SK-N-SH (cell line): Measurements from ENCODE around the gene TCF3. TPM values are rescaled to one million over a fixed set of nuclear protein-coding genes. Genes with fewer than 3 reads are reported as not detected.

ENCODE experiments used
- CTCF ChIA-PET: fragments of 300-600, 350-600 bp; formaldehyde crosslinking; extraction: SDS; loops from one replicate; lab custom pipeline; 2021; lab: Yijun Ruan, JAX
- POLR2A ChIA-PET: fragments of 350-600 bp; sonication (Branson Sonifier 250); formaldehyde crosslinking; extraction: SDS; loops from one replicate; lab custom pipeline; 2020; ENCODE audit warnings: antibody characterized with exemption, inconsistent platforms; lab: Yijun Ruan, JAX
- DNase-seq: peaks from one replicate; pipeline ENCODE4 v3.0.0; 2012
- H2AFZ ChIP-seq: fragments of 200-600 bp; sonication (generic); 2 replicates; pipeline ENCODE4 v1.8.1; 2016; ENCODE audit warnings: antibody characterized with exemption, mild to moderate bottlenecking, low read depth
- H3F3A ChIP-seq: fragments of 200-600 bp; sonication (generic); replicated peaks from 2 replicates; pipeline ENCODE3; 2016; ENCODE audit warnings: antibody characterized with exemption, mild to moderate bottlenecking; ENCODE audit not compliant: insufficient read depth
- H3K27ac ChIP-seq, 2 experiments: fragments of 200-500 bp in 1 of 2; fragments of 200-600 bp in 1 of 2; sonication (Bioruptor generic) in 1 of 2; sonication (generic), shearing (Covaris generic) in 1 of 2; 2 replicates each; pipeline versions ENCODE4 v1.5.1 to v1.6.1; 2014 to 2016; ENCODE audit warnings: low read depth in 2 of 2, inconsistent platforms in 1 of 2, low read length in 1 of 2, mild to moderate bottlenecking in 1 of 2, mixed read lengths in 1 of 2
- H3K27me3 ChIP-seq: fragments of 200-600 bp; sonication (generic), shearing (Covaris generic); 2 replicates; pipeline ENCODE4 v1.6.1; 2016; ENCODE audit warnings: mixed run types; ENCODE audit not compliant: insufficient read depth
- H3K36me3 ChIP-seq, 2 experiments: fragments of 200-500 bp in 1 of 2; fragments of 200-600 bp in 1 of 2; sonication (Bioruptor generic) in 1 of 2; sonication (generic) in 1 of 2; replicated peaks in 1 of 2; 2 replicates each; pipeline versions ENCODE3 to v1.5.1; 2014 to 2016; ENCODE audit warnings: low read length in 1 of 2, mild to moderate bottlenecking in 1 of 2; ENCODE audit not compliant: insufficient read depth in 2 of 2, control insufficient read depth in 1 of 2
- H3K4me1 ChIP-seq, 2 experiments: fragments of 200-500 bp in 1 of 2; fragments of 200-600 bp in 1 of 2; sonication (Bioruptor generic) in 1 of 2; sonication (generic), shearing (Covaris generic) in 1 of 2; 2 replicates each; pipeline versions ENCODE4 v1.5.1 to v1.6.1; 2014 to 2016; ENCODE audit warnings: low read depth in 1 of 2, low read length in 1 of 2, mixed run types in 1 of 2; ENCODE audit not compliant: insufficient read depth in 2 of 2, control insufficient read depth in 1 of 2
- H3K4me2 ChIP-seq: fragments of 200-600 bp; sonication (generic), shearing (Covaris generic); 2 replicates; pipeline ENCODE4 v1.6.1; 2017; ENCODE audit warnings: mixed run types
- H3K4me3 ChIP-seq, 2 experiments: fragments of 200-500 bp in 1 of 2; fragments of 200-600 bp in 1 of 2; sonication (Bioruptor generic) in 1 of 2; sonication (generic), shearing (Covaris generic) in 1 of 2; 2 replicates each; pipeline versions ENCODE4 v1.5.1 to v1.8.1; 2014 to 2016; ENCODE audit warnings: low read depth in 2 of 2, inconsistent platforms in 1 of 2, low read length in 1 of 2, mild to moderate bottlenecking in 1 of 2, mixed read lengths in 1 of 2, moderate library complexity in 1 of 2
- H3K79me2 ChIP-seq: fragments of 200-600 bp; sonication (generic); 2 replicates; pipeline ENCODE4 v1.8.1; 2017; ENCODE audit warnings: mild to moderate bottlenecking; ENCODE audit not compliant: insufficient read depth
- H3K9ac ChIP-seq: fragments of 200-600 bp; sonication (generic); 2 replicates; pipeline ENCODE4 v1.6.1; 2017; ENCODE audit warnings: mixed run types
- H3K9me2 ChIP-seq: fragments of 200-600 bp; sonication (generic); 2 replicates; pipeline ENCODE4 v1.6.1; 2017; ENCODE audit warnings: mixed run types
- H3K9me3 ChIP-seq: fragments of 200-600 bp; sonication (generic); 2 replicates; pipeline ENCODE4 v1.6.1; 2017; ENCODE audit warnings: mixed run types, mild to moderate bottlenecking, moderate library complexity
- H4K20me1 ChIP-seq: fragments of 200-600 bp; sonication (generic); 2 replicates; pipeline ENCODE4 v1.6.1; 2017; ENCODE audit warnings: mild to moderate bottlenecking, mixed run types; ENCODE audit not compliant: insufficient read depth
- EZH2phosphoT487 ChIP-seq: fragments of 200-600 bp; sonication (generic); IDR thresholded peaks from 2 replicates; pipeline ENCODE4 v1.6.1; 2017; ENCODE audit warnings: low read depth, mixed run types, mild to moderate bottlenecking, antibody characterized with exemption, moderate library complexity, borderline replicate concordance
- FOXJ3 ChIP-seq: sonication (generic); formaldehyde crosslinking; IDR thresholded peaks from 2 replicates; pipeline ENCODE4 v1.5.1; 2020; ENCODE audit warnings: mild to moderate bottlenecking, missing genetic modification reagents
- GABPA ChIP-seq: IDR thresholded peaks from 2 replicates; pipeline ENCODE4 v1.4.0; 2012; ENCODE audit warnings: low read depth, mild to moderate bottlenecking
- GATA2 ChIP-seq: sonication (generic); formaldehyde crosslinking; IDR thresholded peaks from 2 replicates; pipeline ENCODE4 v1.5.0; 2020; ENCODE audit warnings: mild to moderate bottlenecking, missing genetic modification reagents
- JUND ChIP-seq: IDR thresholded peaks from 2 replicates; pipeline ENCODE4 v1.4.0; 2012
- NFIC ChIP-seq: IDR thresholded peaks from 2 replicates; pipeline ENCODE4 v1.4.0; 2012; ENCODE audit warnings: borderline replicate concordance
- NRF1 ChIP-seq: IDR thresholded peaks from 2 replicates; pipeline ENCODE4 v1.6.1; 2012; ENCODE audit warnings: low read depth, mild to moderate bottlenecking, low read length
- RAD21 ChIP-seq: IDR thresholded peaks from 2 replicates; pipeline ENCODE4 v1.6.1; 2012; ENCODE audit warnings: mild to moderate bottlenecking, low read length
- RFX5 ChIP-seq: IDR thresholded peaks from 2 replicates; pipeline ENCODE4 v1.6.1; 2012; ENCODE audit warnings: mild to moderate bottlenecking, improper control_type of control experiment, low read length
- RXRA ChIP-seq: IDR thresholded peaks from 2 replicates; pipeline ENCODE4 v1.4.0; 2012; ENCODE audit warnings: low read depth, mild to moderate bottlenecking, borderline replicate concordance
- SMC3 ChIP-seq: IDR thresholded peaks from 2 replicates; pipeline ENCODE4 v1.6.1; 2012; ENCODE audit warnings: low read depth, low read length, improper control_type of control experiment
- TCF12 ChIP-seq: IDR thresholded peaks from 2 replicates; pipeline ENCODE4 v1.4.0; 2012
- TEAD4 ChIP-seq: IDR thresholded peaks from 2 replicates; pipeline ENCODE4 v1.4.0; 2012; ENCODE audit warnings: mild to moderate bottlenecking, borderline replicate concordance; ENCODE audit not compliant: insufficient read depth
- WGBS: methylation state at CpG from one replicate; pipeline ENCODE4 v1.1.6; 2017; ENCODE audit warnings: low lambda C conversion rate; 5-methylcytosine and 5-hydroxymethylcytosine counted together
- polyA plus RNA-seq, 3 experiments: library from polyadenylated mRNA; depleted of rRNA; stranded (reverse); fragments of >200 nt; gene quantifications; 2 replicates each; pipeline ENCODE4 v1.2.3, GENCODE V29; 2012
- TF ChIP-seq, protein P1 (sequence below): fragments of 200-600 bp; sonication (generic); IDR thresholded peaks from 2 replicates; pipeline ENCODE4 v1.6.1; 2017; ENCODE audit warnings: antibody characterized with exemption, mild to moderate bottlenecking, moderate library complexity
- TF ChIP-seq, protein P2 (sequence below): IDR thresholded peaks from 2 replicates; pipeline ENCODE4 v1.4.0; 2012; ENCODE audit warnings: low read depth
- TF ChIP-seq, protein P3 (sequence below): IDR thresholded peaks from 2 replicates; pipeline ENCODE4; 2012
- TF ChIP-seq, protein P4 (sequence below): IDR thresholded peaks from 2 replicates; pipeline ENCODE4 v1.4.0; 2012; ENCODE audit warnings: low read depth, borderline replicate concordance
- TF ChIP-seq, protein P5 (sequence below): fragments of 150-350 bp; IDR thresholded peaks from 2 replicates; pipeline ENCODE4 v1.6.1; 2017; ENCODE audit warnings: antibody characterized with exemption, low read length, low read depth, borderline replicate concordance

TCF3 gene
- polyA plus RNA-seq, 1 of the 3 experiments (the other 2 are of a cell fraction): 104 TPM

DNA sequence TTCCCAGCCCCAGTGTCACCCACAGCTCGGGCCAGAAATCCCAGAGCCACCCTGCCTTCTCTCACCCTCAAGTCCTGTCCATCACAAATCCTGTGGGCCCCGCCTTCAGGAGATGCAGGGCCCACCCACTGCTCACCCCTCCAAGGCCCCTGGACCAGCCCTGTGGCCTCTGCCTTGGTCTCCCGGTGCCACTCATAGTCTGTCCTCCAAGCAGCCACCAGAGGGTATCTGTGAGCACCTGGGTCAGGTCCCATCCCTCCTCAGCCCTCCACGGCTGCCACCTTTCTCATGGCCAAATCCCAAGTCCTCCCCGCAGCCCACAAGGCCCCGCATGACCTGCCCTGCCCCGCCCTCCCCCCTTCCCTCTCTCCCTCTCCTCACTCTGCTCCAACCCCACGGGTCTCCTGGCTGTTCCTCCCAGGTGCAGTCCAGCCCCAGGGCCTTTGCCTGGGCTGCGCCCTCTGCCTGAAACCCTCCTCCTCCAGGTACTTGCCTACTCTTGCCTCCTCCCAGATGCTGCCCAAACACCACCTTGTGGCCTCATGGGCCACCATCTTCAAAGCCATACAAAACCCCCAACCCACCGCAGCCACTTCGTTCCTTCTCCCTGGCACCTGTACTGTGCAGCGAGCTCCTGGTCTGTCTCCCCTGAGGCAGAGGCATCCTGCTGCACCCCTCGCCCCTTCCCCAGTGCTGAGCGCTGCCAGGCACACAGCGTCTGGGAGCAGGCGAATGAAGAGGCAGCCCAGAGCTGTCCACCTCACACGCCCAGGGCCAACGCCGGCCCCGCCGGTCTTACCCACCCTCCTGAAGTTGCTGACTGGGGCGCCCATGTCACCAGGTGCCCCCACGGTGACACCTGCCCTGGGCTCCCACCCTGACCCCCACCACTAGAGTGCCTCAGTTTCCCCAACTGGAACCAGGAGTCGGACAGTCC, 34.0 kb downstream of the TCF3 start:
- CTCF ChIA-PET: interaction anchor here (0.6 to 2.1 kb wide), 6 partner anchors 11 to 208 kb away, joined by 3 to 9 read pairs (median 3); partner anchors contain the start of gene UQCR11
- H3K4me3 ChIP-seq: no peak overlapping the region
- peaks cover 10% of the 10 kb centered on the region; the same call in 1 of the 2 replicates for H4K20me1 ChIP-seq
- H3K27me3 ChIP-seq: no peaks in the 10 kb centered on the region
- peaks cover 2% of the 10 kb centered on the region for H3F3A ChIP-seq
- no peak overlapping the region for H2AFZ ChIP-seq
- no peak overlapping the region for H3K4me2 ChIP-seq
- H3K9me3 ChIP-seq: no peaks in the 10 kb centered on the region
- H3K27ac ChIP-seq: no peak overlapping the region; a peak in 1 of 4 replicates
- no peak overlapping the region for H3K9ac ChIP-seq
- POLR2A ChIA-PET: no interaction called here
- peaks cover 3 to 77% of the 10 kb centered on the region in 2 experiments for H3K36me3 ChIP-seq
- peak; percentile 78 for DNase-seq
- 0 out of 2 replicates have a peak, but pooled peaks cover 6% of the 10 kb centered on the region for H3K79me2 ChIP-seq
- H3K9me2 ChIP-seq: no peaks in the 10 kb centered on the region
- H3K4me1 ChIP-seq: no peaks in the 10 kb centered on the region; a peak in 1 of 4 replicates
- TF ChIP-seq RAD21: peak; percentile 35; the same call in 1 of the 2 replicates
- no peak for TF ChIP-seq TCF12
- no peak for TF ChIP-seq NRF1
- TF ChIP-seq, protein P1, sequence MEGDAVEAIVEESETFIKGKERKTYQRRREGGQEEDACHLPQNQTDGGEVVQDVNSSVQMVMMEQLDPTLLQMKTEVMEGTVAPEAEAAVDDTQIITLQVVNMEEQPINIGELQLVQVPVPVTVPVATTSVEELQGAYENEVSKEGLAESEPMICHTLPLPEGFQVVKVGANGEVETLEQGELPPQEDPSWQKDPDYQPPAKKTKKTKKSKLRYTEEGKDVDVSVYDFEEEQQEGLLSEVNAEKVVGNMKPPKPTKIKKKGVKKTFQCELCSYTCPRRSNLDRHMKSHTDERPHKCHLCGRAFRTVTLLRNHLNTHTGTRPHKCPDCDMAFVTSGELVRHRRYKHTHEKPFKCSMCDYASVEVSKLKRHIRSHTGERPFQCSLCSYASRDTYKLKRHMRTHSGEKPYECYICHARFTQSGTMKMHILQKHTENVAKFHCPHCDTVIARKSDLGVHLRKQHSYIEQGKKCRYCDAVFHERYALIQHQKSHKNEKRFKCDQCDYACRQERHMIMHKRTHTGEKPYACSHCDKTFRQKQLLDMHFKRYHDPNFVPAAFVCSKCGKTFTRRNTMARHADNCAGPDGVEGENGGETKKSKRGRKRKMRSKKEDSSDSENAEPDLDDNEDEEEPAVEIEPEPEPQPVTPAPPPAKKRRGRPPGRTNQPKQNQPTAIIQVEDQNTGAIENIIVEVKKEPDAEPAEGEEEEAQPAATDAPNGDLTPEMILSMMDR: peak; percentile 37
- TF ChIP-seq, protein P2, sequence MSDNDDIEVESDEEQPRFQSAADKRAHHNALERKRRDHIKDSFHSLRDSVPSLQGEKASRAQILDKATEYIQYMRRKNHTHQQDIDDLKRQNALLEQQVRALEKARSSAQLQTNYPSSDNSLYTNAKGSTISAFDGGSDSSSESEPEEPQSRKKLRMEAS: no peak
- peak; percentile 35; the same call in 1 of the 2 replicates for TF ChIP-seq SMC3
- TF ChIP-seq, protein P3, sequence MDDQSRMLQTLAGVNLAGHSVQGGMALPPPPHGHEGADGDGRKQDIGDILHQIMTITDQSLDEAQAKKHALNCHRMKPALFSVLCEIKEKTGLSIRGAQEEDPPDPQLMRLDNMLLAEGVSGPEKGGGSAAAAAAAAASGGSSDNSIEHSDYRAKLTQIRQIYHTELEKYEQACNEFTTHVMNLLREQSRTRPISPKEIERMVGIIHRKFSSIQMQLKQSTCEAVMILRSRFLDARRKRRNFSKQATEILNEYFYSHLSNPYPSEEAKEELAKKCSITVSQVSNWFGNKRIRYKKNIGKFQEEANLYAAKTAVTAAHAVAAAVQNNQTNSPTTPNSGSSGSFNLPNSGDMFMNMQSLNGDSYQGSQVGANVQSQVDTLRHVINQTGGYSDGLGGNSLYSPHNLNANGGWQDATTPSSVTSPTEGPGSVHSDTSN: no peak
- 91% methylated on average over 23 of the region's 24 CpGs for WGBS

DNA sequence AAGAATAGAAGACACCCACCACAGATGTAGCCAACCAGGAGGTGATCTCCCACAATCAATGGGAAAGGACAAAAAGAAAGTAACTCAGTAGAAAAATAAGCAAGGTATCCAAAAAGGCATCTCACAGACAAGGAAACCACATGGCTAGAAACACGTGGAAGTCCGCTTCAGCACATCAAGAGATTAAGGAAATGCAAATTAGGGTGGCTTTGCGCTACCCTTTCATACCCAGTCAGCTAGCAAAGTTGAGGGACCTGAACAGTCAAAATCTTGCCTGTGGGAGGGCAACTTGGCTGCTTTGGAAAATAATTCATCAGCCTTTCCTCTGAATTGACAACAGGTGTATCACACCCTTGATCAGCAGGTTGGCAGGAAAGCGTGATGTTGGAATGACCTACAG, 35.5 kb downstream of the TCF3 start:
- H2AFZ ChIP-seq: no peak overlapping the region
- H3K4me2 ChIP-seq: no peak overlapping the region
- DNase-seq: no peak
- no peaks in the 10 kb centered on the region for H3K79me2 ChIP-seq
- H3K4me3 ChIP-seq: no peak overlapping the region
- ChIA-PET POLR2A (no interaction called here), CTCF (interaction anchor here (0.6 to 2.1 kb wide), 5 partner anchors 9 to 209 kb away, joined by 3 to 9 read pairs (median 4); partner anchors contain the start of gene UQCR11)
- 89% methylated on average over 4 of the region's 4 CpGs for WGBS
- H3F3A ChIP-seq: no peaks in the 10 kb centered on the region
- no peaks in the 10 kb centered on the region for H3K9me2 ChIP-seq
- H3K36me3 ChIP-seq: peaks cover 3 to 81% of the 10 kb centered on the region in 2 experiments
- no peaks in the 10 kb centered on the region for H3K9me3 ChIP-seq
- H3K27me3 ChIP-seq: no peaks in the 10 kb centered on the region
- no peak overlapping the region for H3K27ac ChIP-seq
- peaks cover 10% of the 10 kb centered on the region; the same call in 1 of the 2 replicates for H4K20me1 ChIP-seq
- no peak overlapping the region for H3K9ac ChIP-seq
- H3K4me1 ChIP-seq: no peaks in the 10 kb centered on the region; a peak in 1 of 4 replicates
- TF ChIP-seq GATA2 (CRISPR knock-in tag): no peak
- TF ChIP-seq GABPA: no peak
- TF ChIP-seq SMC3: no peak
- TF ChIP-seq, protein P4, sequence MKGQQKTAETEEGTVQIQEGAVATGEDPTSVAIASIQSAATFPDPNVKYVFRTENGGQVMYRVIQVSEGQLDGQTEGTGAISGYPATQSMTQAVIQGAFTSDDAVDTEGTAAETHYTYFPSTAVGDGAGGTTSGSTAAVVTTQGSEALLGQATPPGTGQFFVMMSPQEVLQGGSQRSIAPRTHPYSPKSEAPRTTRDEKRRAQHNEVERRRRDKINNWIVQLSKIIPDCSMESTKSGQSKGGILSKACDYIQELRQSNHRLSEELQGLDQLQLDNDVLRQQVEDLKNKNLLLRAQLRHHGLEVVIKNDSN: no peak
- TF ChIP-seq JUND: no peak
- no peak for TF ChIP-seq NRF1
- TF ChIP-seq FOXJ3 (CRISPR knock-in tag): no peak
- TF ChIP-seq, protein P3: no peak
- TF ChIP-seq EZH2phosphoT487: no peak
- TF ChIP-seq RFX5: no peak
- no peak for TF ChIP-seq RXRA
- no peak for TF ChIP-seq TCF12
- no peak for TF ChIP-seq TEAD4
- no peak for TF ChIP-seq NFIC
- TF ChIP-seq, protein P5, sequence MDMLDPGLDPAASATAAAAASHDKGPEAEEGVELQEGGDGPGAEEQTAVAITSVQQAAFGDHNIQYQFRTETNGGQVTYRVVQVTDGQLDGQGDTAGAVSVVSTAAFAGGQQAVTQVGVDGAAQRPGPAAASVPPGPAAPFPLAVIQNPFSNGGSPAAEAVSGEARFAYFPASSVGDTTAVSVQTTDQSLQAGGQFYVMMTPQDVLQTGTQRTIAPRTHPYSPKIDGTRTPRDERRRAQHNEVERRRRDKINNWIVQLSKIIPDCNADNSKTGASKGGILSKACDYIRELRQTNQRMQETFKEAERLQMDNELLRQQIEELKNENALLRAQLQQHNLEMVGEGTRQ: no peak
